Mesenchymal stem cell (in vitro differentiated cells and primary cell): ENCODE measurements around the gene MAP4K2.

ENCODE experiments used
- DNase-seq: peaks from one replicate; pipeline ENCODE4 v3.0.0-alpha.2; 2013
- H2AFZ ChIP-seq: one replicate; pipeline ENCODE4 v1.6.1; 2013; ENCODE audit warnings: low read depth, mild to moderate bottlenecking, control low read depth, inconsistent platforms, low read length, moderate library complexity
- H2AK5ac ChIP-seq: 2 replicates; pipeline ENCODE4 v1.6.1; 2013; ENCODE audit warnings: low read length, moderate library complexity, mild to moderate bottlenecking, inconsistent platforms; ENCODE audit not compliant: severe bottlenecking
- H2BK120ac ChIP-seq: one replicate; pipeline ENCODE4 v1.6.1; 2013; ENCODE audit warnings: low read depth, mild to moderate bottlenecking, inconsistent platforms, low read length, moderate library complexity
- H2BK12ac ChIP-seq, 2 experiments: one replicate each; pipeline ENCODE4 v1.6.1; 2013; ENCODE audit warnings: inconsistent platforms in 2 of 2, low read length in 2 of 2, mild to moderate bottlenecking in 2 of 2, moderate library complexity in 2 of 2, control low read depth in 1 of 2
- H2BK15ac ChIP-seq: one replicate; pipeline ENCODE4 v1.6.1; 2013; ENCODE audit warnings: mild to moderate bottlenecking, low read depth, inconsistent platforms; ENCODE audit not compliant: poor library complexity, severe bottlenecking
- H2BK5ac ChIP-seq: 2 replicates; pipeline ENCODE4 v1.6.1; 2013; ENCODE audit warnings: low read depth, mild to moderate bottlenecking, low read length, control low read depth, inconsistent platforms; ENCODE audit not compliant: poor library complexity, severe bottlenecking
- H3K14ac ChIP-seq, 2 experiments: one replicate each; pipeline ENCODE4 v1.6.1; 2013; ENCODE audit warnings: inconsistent platforms in 2 of 2, low read length in 2 of 2, control low read depth in 1 of 2, mild to moderate bottlenecking in 1 of 2, moderate library complexity in 1 of 2
- H3K18ac ChIP-seq, 2 experiments: one replicate each; pipeline ENCODE4 v1.6.1; 2013; ENCODE audit warnings: inconsistent platforms in 2 of 2, low read length in 2 of 2, control low read depth in 1 of 2, low read depth in 1 of 2, mild to moderate bottlenecking in 1 of 2
- H3K23ac ChIP-seq, 2 experiments: one replicate each; pipeline ENCODE4 v1.6.1; 2013; ENCODE audit warnings: inconsistent platforms in 2 of 2, low read length in 2 of 2, mild to moderate bottlenecking in 2 of 2, moderate library complexity in 2 of 2, control low read depth in 1 of 2
- H3K27ac ChIP-seq: 2 replicates; pipeline ENCODE4 v1.5.1; 2013; ENCODE audit warnings: mild to moderate bottlenecking, moderate library complexity, low read length, control low read depth, inconsistent platforms; ENCODE audit not compliant: poor library complexity, severe bottlenecking
- H3K27me3 ChIP-seq, 2 experiments: 2 replicates each; pipeline versions ENCODE4 v1.6.1 to v1.7.0; 2013; ENCODE audit warnings: low read length in 2 of 2, mild to moderate bottlenecking in 2 of 2, moderate library complexity in 2 of 2, control low read depth in 1 of 2, inconsistent platforms in 1 of 2; ENCODE audit not compliant: control insufficient read depth in 1 of 2, insufficient read depth in 1 of 2
- H3K36me3 ChIP-seq, 2 experiments: 2 replicates each; pipeline versions ENCODE4 v1.6.1 to v1.7.0; 2013; ENCODE audit warnings: low read length in 2 of 2, control low read depth in 1 of 2, inconsistent platforms in 1 of 2, low read depth in 1 of 2, mild to moderate bottlenecking in 1 of 2; ENCODE audit not compliant: insufficient read depth in 2 of 2, control insufficient read depth in 1 of 2
- H3K4ac ChIP-seq, 2 experiments: one replicate each; pipeline ENCODE4 v1.6.1; 2013; ENCODE audit warnings: inconsistent platforms in 2 of 2, low read length in 2 of 2, mild to moderate bottlenecking in 2 of 2, moderate library complexity in 2 of 2, control low read depth in 1 of 2, low read depth in 1 of 2
- H3K4me1 ChIP-seq: 2 replicates; pipeline ENCODE4 v1.6.1; 2013; ENCODE audit warnings: low read depth, low read length, control low read depth; ENCODE audit not compliant: control insufficient read depth, insufficient read depth
- H3K4me2 ChIP-seq: 2 replicates; pipeline ENCODE4 v1.6.1; 2013; ENCODE audit warnings: low read length, mild to moderate bottlenecking, inconsistent platforms; ENCODE audit not compliant: poor library complexity, severe bottlenecking
- H3K4me3 ChIP-seq, 2 experiments: 2 replicates each; pipeline versions ENCODE4 v1.5.1 to v1.7.0; 2013; ENCODE audit warnings: low read length in 2 of 2, mild to moderate bottlenecking in 2 of 2, control low read depth in 1 of 2, low read depth in 1 of 2; ENCODE audit not compliant: insufficient read depth in 1 of 2
- H3K79me1 ChIP-seq: replicated peaks from 2 replicates; pipeline ENCODE4 v1.6.1; 2013; ENCODE audit warnings: mild to moderate bottlenecking, control low read depth, low read length, inconsistent platforms; ENCODE audit not compliant: poor library complexity, severe bottlenecking
- H3K9ac ChIP-seq: 2 replicates; pipeline ENCODE4 v1.7.0; 2013; ENCODE audit warnings: mild to moderate bottlenecking, low read length, moderate library complexity
- H3K9me3 ChIP-seq: 2 replicates; pipeline ENCODE4 v1.7.0; 2013; ENCODE audit warnings: mild to moderate bottlenecking, low read length; ENCODE audit not compliant: control insufficient read depth
- H4K8ac ChIP-seq: one replicate; pipeline ENCODE4 v1.6.1; 2013; ENCODE audit warnings: inconsistent platforms, mild to moderate bottlenecking, low read length, moderate library complexity
- H4K91ac ChIP-seq: one replicate; pipeline ENCODE4 v1.6.1; 2013; ENCODE audit warnings: mild to moderate bottlenecking, low read length, inconsistent platforms
- WGBS: methylation state at CpG from one replicate; pipeline ENCODE4 v1.1.7; 2013; ENCODE audit warnings: mixed read lengths; 5-methylcytosine and 5-hydroxymethylcytosine counted together

Gene MAP4K2

DNA sequence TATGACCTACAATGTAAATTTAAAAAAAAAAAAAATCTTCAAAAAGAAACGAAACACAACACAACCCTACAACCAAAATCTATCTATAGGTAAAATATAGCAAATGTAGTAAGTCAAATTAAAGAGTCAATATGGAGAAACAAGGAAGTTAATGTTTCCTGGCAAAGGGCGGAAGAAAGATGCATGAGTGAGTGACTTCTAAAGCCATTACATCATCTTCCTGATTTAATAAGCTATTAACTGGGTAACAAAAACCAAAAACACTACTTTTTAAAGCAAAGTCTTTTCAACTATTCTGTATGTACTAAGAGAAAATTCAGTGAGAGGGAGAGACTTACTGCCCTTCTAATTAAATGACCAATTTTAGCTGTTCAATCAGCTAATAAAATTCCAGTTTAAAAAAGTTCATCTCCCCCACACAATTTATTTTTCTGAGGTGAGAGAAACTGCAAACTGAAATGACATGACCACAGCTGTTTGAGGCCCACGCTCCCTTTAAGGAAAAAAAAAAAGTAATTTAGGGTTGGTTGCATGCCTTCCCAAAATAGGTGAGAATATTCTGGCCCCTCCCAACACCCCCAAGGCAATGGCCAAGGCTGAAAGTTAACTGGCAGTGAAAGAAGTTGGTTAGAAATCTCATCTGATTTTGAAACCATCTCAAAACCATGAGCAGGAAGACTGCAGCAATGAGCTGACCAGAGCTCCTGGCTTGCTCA lies 30.6 kb downstream of the MAP4K2 start:
- Histone ChIP-seq H2AFZ (no peak overlapping the region), H2AK5ac (no peak overlapping the region), H3K27ac (peak overlapping the region; percentile 65), H3K4me3 (no peak overlapping the region), H3K27me3 (no peaks in the 10 kb centered on the region), H4K8ac (no peak overlapping the region), H3K36me3 (peaks cover 52 to 94% of the 10 kb centered on the region in 2 experiments), H3K14ac (no peak overlapping the region), H3K4me1 (peaks cover 5% of the 10 kb centered on the region), H4K91ac (no peak overlapping the region), H3K9me3 (no peaks in the 10 kb centered on the region), H3K18ac (no peak overlapping the region), H3K4me2 (no peak overlapping the region), H2BK12ac (no peak overlapping the region), H3K23ac (no peak overlapping the region), H3K79me1 (peaks cover 25% of the 10 kb centered on the region), H2BK15ac (no peak overlapping the region), H2BK5ac (no peak overlapping the region), H3K9ac (peak overlapping the region; percentile 17), H3K4ac (no peak overlapping the region), H2BK120ac (no peak overlapping the region)
- no peak for DNase-seq
- WGBS: 80% methylated on average over 1 of the region's 3 CpGs

- no peak overlapping the region for H2AK5ac ChIP-seq
- no peak overlapping the region for H4K8ac ChIP-seq
- no peak overlapping the region for H2BK15ac ChIP-seq
- H2BK12ac ChIP-seq: no peak overlapping the region
- peaks cover 28% of the 10 kb centered on the region for H3K79me1 ChIP-seq
- H2BK5ac ChIP-seq: no peak overlapping the region
- peak overlapping the region; percentile 50 for H3K27ac ChIP-seq
- H3K4me3 ChIP-seq: no peak overlapping the region
- no peaks in the 10 kb centered on the region for H3K27me3 ChIP-seq
- no peak overlapping the region for H2BK120ac ChIP-seq
- peak overlapping the region; percentile 25 for H3K9ac ChIP-seq
- H3K9me3 ChIP-seq: no peaks in the 10 kb centered on the region
- no peak overlapping the region for H3K14ac ChIP-seq
- no peak overlapping the region for H3K4me2 ChIP-seq
- DNase-seq: no peak
- no peak overlapping the region for H3K4ac ChIP-seq
- H3K4me1 ChIP-seq: peaks cover 4% of the 10 kb centered on the region
- H2AFZ ChIP-seq: no peak overlapping the region
- H3K36me3 ChIP-seq: peaks cover 58 to 100% of the 10 kb centered on the region in 2 experiments
- no peak overlapping the region for H4K91ac ChIP-seq
- H3K23ac ChIP-seq: no peak overlapping the region
- WGBS: no CpG with 5 or more reads among the region's 2 CpGs
- H3K18ac ChIP-seq: no peak overlapping the region
These were observed 31.2 kb downstream of the MAP4K2 start for GRCh38 chr11:64771861-64772260.

DNA sequence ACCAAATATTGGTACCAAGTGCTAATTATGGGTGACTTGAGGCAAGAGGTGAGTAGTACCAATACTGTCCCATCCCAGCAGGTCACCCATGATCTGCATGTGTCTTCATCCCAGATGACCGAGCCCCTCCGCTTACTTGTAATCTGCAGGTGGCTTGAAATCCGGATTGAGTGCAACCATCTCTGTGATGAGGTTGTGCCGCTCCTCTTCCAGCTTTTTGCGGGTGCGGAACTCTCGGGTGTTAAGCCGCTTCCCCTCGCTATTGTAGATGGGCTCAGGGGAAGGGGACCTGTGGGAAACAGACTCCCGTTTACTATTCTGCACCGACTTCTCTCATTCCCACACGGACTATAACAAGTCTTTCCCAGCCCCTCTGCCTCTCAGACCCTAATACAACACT lies 32.9 kb downstream of the MAP4K2 start:
- Histone ChIP-seq H3K9me3 (no peaks in the 10 kb centered on the region), H3K36me3 (peaks cover 72 to 92% of the 10 kb centered on the region in 2 experiments), H3K4ac (no peak overlapping the region), H3K23ac (no peak overlapping the region), H2AFZ (no peak overlapping the region), H3K18ac (no peak overlapping the region), H3K79me1 (peaks cover 35% of the 10 kb centered on the region), H3K9ac (no peak overlapping the region), H2BK12ac (no peak overlapping the region), H3K27me3 (no peaks in the 10 kb centered on the region), H3K27ac (no peak overlapping the region), H4K8ac (no peak overlapping the region), H3K4me1 (peaks cover 6% of the 10 kb centered on the region), H2BK15ac (no peak overlapping the region), H3K4me2 (no peak overlapping the region), H2BK120ac (no peak overlapping the region), H3K14ac (no peak overlapping the region), H2AK5ac (no peak overlapping the region), H4K91ac (no peak overlapping the region), H3K4me3 (no peak overlapping the region), H2BK5ac (no peak overlapping the region)
- DNase-seq: no peak
- WGBS: over 99% methylated on average over 10 of the region's 12 CpGs

- H4K8ac ChIP-seq: no peak overlapping the region
- no peak for DNase-seq
- no peak overlapping the region for H3K9ac ChIP-seq
- H3K4me3 ChIP-seq: no peak overlapping the region
- H3K36me3 ChIP-seq: peaks cover 73 to 92% of the 10 kb centered on the region in 2 experiments
- H2BK120ac ChIP-seq: no peak overlapping the region
- peaks cover 8% of the 10 kb centered on the region for H3K4me1 ChIP-seq
- H3K14ac ChIP-seq: no peak overlapping the region
- no peak overlapping the region for H3K23ac ChIP-seq
- H3K4ac ChIP-seq: no peak overlapping the region
- WGBS: 96% methylated on average over 6 of the region's 6 CpGs
- no peak overlapping the region for H2BK5ac ChIP-seq
- no peak overlapping the region for H2BK15ac ChIP-seq
- no peak overlapping the region for H2AK5ac ChIP-seq
- peaks cover 35% of the 10 kb centered on the region for H3K79me1 ChIP-seq
- no peak overlapping the region for H2AFZ ChIP-seq
- H4K91ac ChIP-seq: no peak overlapping the region
- no peaks in the 10 kb centered on the region for H3K9me3 ChIP-seq
- no peaks in the 10 kb centered on the region for H3K27me3 ChIP-seq
- H3K27ac ChIP-seq: no peak overlapping the region
- H3K4me2 ChIP-seq: no peak overlapping the region
- H3K18ac ChIP-seq: no peak overlapping the region
- H2BK12ac ChIP-seq: no peak overlapping the region
These were observed 33.7 kb downstream of the MAP4K2 start for GRCh38 chr11:64769283-64769682.
